ENCODE results near the gene RTP3. TPM values are rescaled to one million over a fixed set of nuclear protein-coding genes. Genes with fewer than 3 reads are reported as not detected.
A peak's percentile ranks its signal among the peaks of the same experiment; 100 is the strongest.
"Not testable (repeated sequence)": the region's sequence is repeated elsewhere in the genome, so short reads cannot be mapped to it uniquely, and the experiment has no call there.

Gene RTP3
- total and polyA plus RNA-seq, 2 experiments from 2014 or later, result not detected

- Histone ChIP-seq H3F3A (ENCODE audit: insufficient read depth) (peaks cover 21% of the 10 kb centered on the region), H3K79me2 (ENCODE audit: insufficient read depth) (no peaks in the 10 kb centered on the region), H3K27me3 (replicated peaks; ENCODE audit: insufficient read depth) (no peaks in the 10 kb centered on the region), H3K36me3 (ENCODE audit: low read depth) (no peaks in the 10 kb centered on the region), H3K9me3 (ENCODE audit: low read depth) (no peaks in the 10 kb centered on the region), H3K9ac (no peak overlapping the region), H3K27ac (peak overlapping the region; percentile 26), H3K4me2 (ENCODE audit: unreplicated experiment) (peak overlapping the region; percentile 36), H3K9me2 (ENCODE audit: insufficient read depth) (no peaks in the 10 kb centered on the region), H3K4me3 (no peak overlapping the region), H3K4me1 (ENCODE audit: insufficient read depth) (peaks cover 29% of the 10 kb centered on the region), H2AFZ (peak overlapping the region; percentile 70), H4K20me1 (ENCODE audit: insufficient read depth) (no peaks in the 10 kb centered on the region)
- DNase-seq, result no peak
- 86% methylated on average over 5 of the region's 5 CpGs for WGBS, 2 experiments (ENCODE audit: low coverage in 1 of 2, low lambda C conversion rate in 2 of 2, missing lambda C conversion rate in 2 of 2)
- in situ Hi-C loops (cut with MboI), result no loop called here
- no peak for TF ChIP-seq EZH2 (IDR thresholded peaks at IDR 0.05; ENCODE audit: insufficient read depth, poor library complexity, severe bottlenecking)
- TF ChIP-seq EZH2phosphoT487 (IDR thresholded peaks at IDR 0.05; ENCODE audit: insufficient read depth, low read depth), result no peak
Measured at GRCh38 chr3:46542801-46543201, 45.0 kb downstream of the RTP3 start.

GRCh38 chr3:46544771-46545503, 47.2 kb downstream of the RTP3 start:
- Histone ChIP-seq H3K4me2 (ENCODE audit: unreplicated experiment) (no peak overlapping the region), H4K20me1 (ENCODE audit: insufficient read depth) (no peaks in the 10 kb centered on the region), H3K4me3 (no peak overlapping the region), H2AFZ (no peak overlapping the region), H3K36me3 (ENCODE audit: low read depth) (no peaks in the 10 kb centered on the region; the same call in 1 of the 2 replicates), H3F3A (ENCODE audit: insufficient read depth) (peaks cover 5% of the 10 kb centered on the region; the same call in 1 of the 2 replicates), H3K9me3 (ENCODE audit: low read depth) (no peaks in the 10 kb centered on the region), H3K4me1 (ENCODE audit: insufficient read depth) (peaks cover 12% of the 10 kb centered on the region), H3K9me2 (ENCODE audit: insufficient read depth) (no peaks in the 10 kb centered on the region), H3K27me3 (replicated peaks; ENCODE audit: insufficient read depth) (no peaks in the 10 kb centered on the region), H3K27ac (no peak overlapping the region), H3K9ac (no peak overlapping the region), H3K79me2 (ENCODE audit: insufficient read depth) (no peaks in the 10 kb centered on the region)
- 95 to 97% methylated on average over 17 of the region's 17 CpGs for WGBS, 2 experiments (ENCODE audit: low coverage in 1 of 2, low lambda C conversion rate in 2 of 2, missing lambda C conversion rate in 2 of 2)
- in situ Hi-C loops (cut with MboI), result no loop called here
- DNase-seq, result no peak
- TF ChIP-seq EZH2phosphoT487 (IDR thresholded peaks at IDR 0.05; ENCODE audit: insufficient read depth, low read depth) (no peak), EZH2 (IDR thresholded peaks at IDR 0.05; ENCODE audit: insufficient read depth, poor library complexity, severe bottlenecking) (no peak)

- DNase-seq, result no peak
- H3F3A ChIP-seq (ENCODE audit: insufficient read depth), result peaks cover 5% of the 10 kb centered on the region; the same call in 1 of the 2 replicates
- peaks cover 12% of the 10 kb centered on the region for H3K4me1 ChIP-seq (ENCODE audit: insufficient read depth)
- H3K36me3 ChIP-seq (ENCODE audit: low read depth), result no peaks in the 10 kb centered on the region; the same call in 1 of the 2 replicates
- H3K27ac ChIP-seq, result no peak overlapping the region
- no peak overlapping the region for H2AFZ ChIP-seq
- H3K79me2 ChIP-seq (ENCODE audit: insufficient read depth), result no peaks in the 10 kb centered on the region
- no peak overlapping the region for H3K9ac ChIP-seq
- H4K20me1 ChIP-seq (ENCODE audit: insufficient read depth), result no peaks in the 10 kb centered on the region
- WGBS, 2 experiments (ENCODE audit: low coverage in 1 of 2, low lambda C conversion rate in 2 of 2, missing lambda C conversion rate in 2 of 2), result 84% methylated on average over 6 of the region's 6 CpGs
- no peak overlapping the region for H3K4me3 ChIP-seq
- no peaks in the 10 kb centered on the region for H3K27me3 ChIP-seq (replicated peaks; ENCODE audit: insufficient read depth)
- in situ Hi-C loops (cut with MboI), result no loop called here
- H3K9me2 ChIP-seq (ENCODE audit: insufficient read depth), result no peaks in the 10 kb centered on the region
- H3K9me3 ChIP-seq (ENCODE audit: low read depth), result no peaks in the 10 kb centered on the region
- TF ChIP-seq EZH2 (IDR thresholded peaks at IDR 0.05; ENCODE audit: insufficient read depth, poor library complexity, severe bottlenecking), result no peak
- no peak for TF ChIP-seq EZH2phosphoT487 (IDR thresholded peaks at IDR 0.05; ENCODE audit: insufficient read depth, low read depth)
- no peak overlapping the region for H3K4me2 ChIP-seq (ENCODE audit: unreplicated experiment)
Measured at GRCh38 chr3:46545818-46546630, 48.2 kb downstream of the RTP3 start.

GRCh38 chr3:46546896-46547440, 49.2 kb downstream of the RTP3 start:
- Histone ChIP-seq H3K4me2 (ENCODE audit: unreplicated experiment) (no peak overlapping the region), H3K4me3 (no peak overlapping the region), H4K20me1 (ENCODE audit: insufficient read depth) (no peaks in the 10 kb centered on the region), H3K36me3 (ENCODE audit: low read depth) (no peaks in the 10 kb centered on the region; the same call in 1 of the 2 replicates), H3K27me3 (replicated peaks; ENCODE audit: insufficient read depth) (no peaks in the 10 kb centered on the region), H3K27ac (no peak overlapping the region), H3F3A (ENCODE audit: insufficient read depth) (peaks cover 5% of the 10 kb centered on the region; the same call in 1 of the 2 replicates), H3K9me3 (ENCODE audit: low read depth) (no peaks in the 10 kb centered on the region), H3K4me1 (ENCODE audit: insufficient read depth) (peaks cover 12% of the 10 kb centered on the region), H2AFZ (no peak overlapping the region), H3K9ac (no peak overlapping the region), H3K9me2 (ENCODE audit: insufficient read depth) (no peaks in the 10 kb centered on the region), H3K79me2 (ENCODE audit: insufficient read depth) (no peaks in the 10 kb centered on the region)
- WGBS, 2 experiments (ENCODE audit: low coverage in 1 of 2, low lambda C conversion rate in 2 of 2, missing lambda C conversion rate in 2 of 2), result 90 to 97% methylated on average over 1 of the region's 1 CpG
- DNase-seq, result no peak
- in situ Hi-C loops (cut with MboI), result no loop called here
- TF ChIP-seq EZH2 (IDR thresholded peaks at IDR 0.05; ENCODE audit: insufficient read depth, poor library complexity, severe bottlenecking), result no peak
- TF ChIP-seq EZH2phosphoT487 (IDR thresholded peaks at IDR 0.05; ENCODE audit: insufficient read depth, low read depth), result no peak

- H3K4me3 ChIP-seq; H2AFZ ChIP-seq; H3K36me3 ChIP-seq (ENCODE audit: low read depth); H3K9me2 ChIP-seq (ENCODE audit: insufficient read depth); DNase-seq; in situ Hi-C loops (cut with MboI); H3K79me2 ChIP-seq (ENCODE audit: insufficient read depth); H3F3A ChIP-seq (ENCODE audit: insufficient read depth); H3K27ac ChIP-seq; H4K20me1 ChIP-seq (ENCODE audit: insufficient read depth); H3K9me3 ChIP-seq (ENCODE audit: low read depth); H3K27me3 ChIP-seq (replicated peaks; ENCODE audit: insufficient read depth); H3K9ac ChIP-seq; H3K4me2 ChIP-seq (ENCODE audit: unreplicated experiment): not testable (repeated sequence)
- 97 to 98% methylated on average over 3 of the region's 3 CpGs for WGBS, 2 experiments (ENCODE audit: low coverage in 1 of 2, low lambda C conversion rate in 2 of 2, missing lambda C conversion rate in 2 of 2)
- peaks cover 12% of the 10 kb centered on the region for H3K4me1 ChIP-seq (ENCODE audit: insufficient read depth)
Measured at GRCh38 chr3:46548611-46549010, 50.8 kb downstream of the RTP3 start.

All from GM23248 (cell line).